ENCODE results near the gene HLA-DPB1.

HLA-DPB1 gene

DNA sequence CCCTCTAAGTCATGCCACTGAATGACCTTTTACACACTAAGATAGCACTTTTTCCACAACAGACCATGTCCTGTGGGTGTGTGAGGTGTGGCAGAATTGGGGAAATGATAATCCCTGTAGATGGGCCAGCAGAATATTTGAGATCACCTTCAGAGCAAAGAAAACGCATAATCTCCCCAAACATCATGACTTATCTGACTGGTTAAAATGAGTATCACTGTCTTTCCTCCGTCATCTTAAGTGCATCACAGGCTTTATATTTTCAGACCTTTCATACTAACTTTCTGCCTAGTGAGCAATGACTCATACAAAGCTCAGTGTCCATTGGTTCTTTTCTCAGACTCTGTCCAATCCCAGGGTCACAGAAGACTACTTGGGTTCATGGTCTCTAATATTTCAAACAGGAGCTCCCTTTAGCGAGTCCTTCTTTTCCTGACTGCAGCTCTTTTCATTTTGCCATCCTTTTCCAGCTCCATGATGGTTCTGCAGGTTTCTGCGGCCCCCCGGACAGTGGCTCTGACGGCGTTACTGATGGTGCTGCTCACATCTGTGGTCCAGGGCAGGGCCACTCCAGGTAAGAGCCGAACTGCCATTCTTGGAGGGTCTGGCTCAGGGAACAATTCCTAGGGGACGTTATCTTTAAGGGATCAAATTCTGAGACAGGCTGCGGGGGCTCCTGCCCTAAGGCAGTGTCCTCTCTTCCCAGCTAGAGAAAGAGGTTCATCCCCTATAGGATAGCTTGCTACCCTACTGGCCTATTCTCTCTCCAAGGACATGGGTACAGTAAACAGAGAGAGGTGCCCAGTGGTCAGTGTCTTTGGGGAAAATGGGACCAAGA lies at the start of gene HLA-DPB1:
Gene HLA-DPB1 (plus strand): TSS at position 423 of the 838 bp plus-strand sequence. CDS start 52 bp downstream, at position 475.
- H3K27me3 ChIP-seq (ENCODE audit: control insufficient read depth in 5 of 5, insufficient read depth in 4 of 5, low read length in 5 of 5): peaks cover 0 to 12% (median 0%) of the 10 kb centered on the region in 5 donors
- peak within 1 kb of the TSS; percentile 10 to 71 (median 60) for H3K9ac ChIP-seq (ENCODE audit: low read length in 5 of 5)
- H3K27ac ChIP-seq (ENCODE audit: low read depth, low read length): peak within 1 kb of the TSS; percentile 8
- H3K4me3 ChIP-seq (ENCODE audit: low read depth in 1 of 5, low read length in 5 of 5): peak within 1 kb of the TSS; percentile 57 to 79 (median 71)
- no peaks in the 10 kb centered on the region for H3K36me3 ChIP-seq (ENCODE audit: control insufficient read depth in 5 of 5, insufficient read depth in 5 of 5, low read length in 5 of 5)
- H3K4me1 ChIP-seq (ENCODE audit: control insufficient read depth in 5 of 5, insufficient read depth in 5 of 5, low read length in 5 of 5): peaks cover 3 to 68% (median 17%) of the 10 kb centered on the region in 5 donors
- H3K9me3 ChIP-seq (ENCODE audit: control insufficient read depth in 5 of 5, low read length in 5 of 5): no peaks in the 10 kb centered on the region

DNA sequence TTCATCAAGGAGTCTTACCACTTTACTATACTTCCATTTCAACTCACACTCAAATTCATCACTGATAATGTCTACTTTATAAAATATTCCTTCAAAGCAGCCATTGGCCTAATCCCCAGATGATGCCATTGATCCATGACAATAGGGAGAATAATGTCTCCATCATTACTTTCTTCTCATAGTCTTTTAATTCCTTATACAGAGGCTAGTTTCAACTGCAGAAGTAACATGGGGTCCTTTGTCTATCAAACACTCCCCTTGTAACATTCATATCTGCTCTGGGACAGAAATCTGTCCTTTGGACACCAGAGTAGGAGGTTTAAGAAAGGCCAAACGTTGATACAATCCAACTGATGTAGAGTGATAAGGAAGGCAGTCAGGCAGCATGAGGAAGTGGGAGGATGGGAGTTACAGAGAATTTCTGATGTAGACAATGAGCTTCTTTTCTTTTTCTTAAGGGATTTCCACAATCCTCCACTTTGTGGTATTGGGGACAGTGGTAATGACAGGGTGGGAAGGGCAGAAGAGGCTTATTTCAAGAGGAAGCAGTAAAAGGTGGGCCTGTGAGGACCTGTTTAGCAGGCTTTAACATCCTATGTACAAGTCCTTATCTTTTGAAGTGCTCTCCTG lies 47.5 kb upstream of the HLA-DPB1 start:
- H3K27ac ChIP-seq (ENCODE audit: low read depth, low read length): no peak overlapping the region
- H3K4me3 ChIP-seq (ENCODE audit: low read depth in 1 of 5, low read length in 5 of 5): no peak overlapping the region
- H3K9me3 ChIP-seq (ENCODE audit: control insufficient read depth in 5 of 5, low read length in 5 of 5): no peaks in the 10 kb centered on the region
- peaks cover 0 to 14% (median 0%) of the 10 kb centered on the region in 5 donors for H3K4me1 ChIP-seq (ENCODE audit: control insufficient read depth in 5 of 5, insufficient read depth in 5 of 5, low read length in 5 of 5)
- no peaks in the 10 kb centered on the region for H3K36me3 ChIP-seq (ENCODE audit: control insufficient read depth in 5 of 5, insufficient read depth in 5 of 5, low read length in 5 of 5)
- H3K27me3 ChIP-seq (ENCODE audit: control insufficient read depth in 5 of 5, insufficient read depth in 4 of 5, low read length in 5 of 5): no peaks in the 10 kb centered on the region
- no peak overlapping the region for H3K9ac ChIP-seq (ENCODE audit: low read length in 5 of 5)

DNA sequence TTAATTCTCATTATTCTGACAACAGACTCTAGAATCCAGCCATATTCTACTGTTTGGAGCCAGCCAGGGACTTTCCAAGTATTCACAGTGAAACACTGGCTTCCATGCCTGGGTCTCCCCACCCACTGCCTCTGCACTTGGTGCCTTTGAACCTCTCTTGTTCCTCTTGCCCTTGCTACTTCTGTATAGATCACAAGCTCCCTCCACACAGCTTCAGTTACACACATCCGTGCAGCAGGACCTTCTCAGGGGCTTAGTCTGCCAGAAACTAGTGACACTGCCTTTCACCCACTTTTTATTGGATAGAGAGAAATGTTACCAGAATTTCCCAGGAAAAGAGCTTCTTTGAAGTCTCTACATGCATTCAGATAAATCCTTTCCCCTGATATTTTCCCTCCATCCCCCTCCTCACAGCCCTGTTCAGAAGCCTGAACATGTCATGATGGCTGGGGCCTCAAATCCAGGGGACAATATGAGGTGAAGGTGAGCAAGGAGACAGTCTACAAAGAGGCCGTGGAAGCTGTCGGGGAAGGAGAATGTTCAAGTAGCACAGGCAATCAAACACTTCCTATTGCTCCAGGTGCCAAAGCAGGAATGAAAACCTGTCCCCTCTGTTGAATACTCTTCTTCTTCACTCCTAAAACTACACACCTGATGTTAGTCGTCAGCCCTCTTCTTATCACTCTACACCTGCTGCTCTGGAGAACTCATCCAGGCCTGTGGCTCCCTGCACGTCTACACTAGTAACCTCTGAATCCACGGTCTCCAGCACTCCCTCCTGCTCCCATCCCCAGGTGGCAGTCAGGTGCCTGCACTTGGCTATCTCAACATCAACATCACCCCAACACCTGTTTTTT lies 46.2 kb upstream of the HLA-DPB1 start:
- Histone ChIP-seq H3K27me3 (ENCODE audit: control insufficient read depth in 5 of 5, insufficient read depth in 4 of 5, low read length in 5 of 5) (no peaks in the 10 kb centered on the region), H3K4me3 (ENCODE audit: low read depth in 1 of 5, low read length in 5 of 5) (no peak overlapping the region), H3K9ac (ENCODE audit: low read length in 5 of 5) (peak overlapping the region in 1 of 5 donors; percentile 33), H3K36me3 (ENCODE audit: control insufficient read depth in 5 of 5, insufficient read depth in 5 of 5, low read length in 5 of 5) (no peaks in the 10 kb centered on the region), H3K27ac (ENCODE audit: low read depth, low read length) (peak overlapping the region; percentile 17), H3K4me1 (ENCODE audit: control insufficient read depth in 5 of 5, insufficient read depth in 5 of 5, low read length in 5 of 5) (peaks cover 0 to 14% (median 0%) of the 10 kb centered on the region in 5 donors), H3K9me3 (ENCODE audit: control insufficient read depth in 5 of 5, low read length in 5 of 5) (no peaks in the 10 kb centered on the region)

DNA sequence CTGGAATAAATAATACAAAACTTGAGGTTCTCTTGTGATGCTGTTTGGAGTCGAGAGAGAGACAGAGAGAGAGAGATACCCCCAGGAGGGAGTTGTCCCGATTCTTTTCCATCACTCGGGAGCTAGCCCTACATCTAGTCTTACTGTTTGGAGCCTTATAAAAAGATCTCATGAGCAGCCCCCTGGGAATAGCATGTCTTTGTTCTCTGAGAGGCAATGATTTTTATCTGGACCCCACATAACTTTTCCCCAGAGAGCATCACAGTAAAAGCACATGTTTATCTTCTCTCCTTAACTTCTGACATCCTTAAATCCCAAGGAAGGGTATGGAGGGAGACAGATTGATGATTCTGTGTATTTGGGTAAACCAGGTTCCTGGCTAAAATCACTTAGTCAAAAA lies 45.5 kb upstream of the HLA-DPB1 start:
- H3K27ac ChIP-seq (ENCODE audit: low read depth, low read length): peak overlapping the region; percentile 17
- no peaks in the 10 kb centered on the region for H3K27me3 ChIP-seq (ENCODE audit: control insufficient read depth in 5 of 5, insufficient read depth in 4 of 5, low read length in 5 of 5)
- H3K4me3 ChIP-seq (ENCODE audit: low read depth in 1 of 5, low read length in 5 of 5): no peak overlapping the region
- H3K4me1 ChIP-seq (ENCODE audit: control insufficient read depth in 5 of 5, insufficient read depth in 5 of 5, low read length in 5 of 5): peaks cover 0 to 14% (median 0%) of the 10 kb centered on the region in 5 donors
- no peaks in the 10 kb centered on the region for H3K36me3 ChIP-seq (ENCODE audit: control insufficient read depth in 5 of 5, insufficient read depth in 5 of 5, low read length in 5 of 5)
- no peak overlapping the region for H3K9ac ChIP-seq (ENCODE audit: low read length in 5 of 5)
- H3K9me3 ChIP-seq (ENCODE audit: control insufficient read depth in 5 of 5, low read length in 5 of 5): no peaks in the 10 kb centered on the region

DNA sequence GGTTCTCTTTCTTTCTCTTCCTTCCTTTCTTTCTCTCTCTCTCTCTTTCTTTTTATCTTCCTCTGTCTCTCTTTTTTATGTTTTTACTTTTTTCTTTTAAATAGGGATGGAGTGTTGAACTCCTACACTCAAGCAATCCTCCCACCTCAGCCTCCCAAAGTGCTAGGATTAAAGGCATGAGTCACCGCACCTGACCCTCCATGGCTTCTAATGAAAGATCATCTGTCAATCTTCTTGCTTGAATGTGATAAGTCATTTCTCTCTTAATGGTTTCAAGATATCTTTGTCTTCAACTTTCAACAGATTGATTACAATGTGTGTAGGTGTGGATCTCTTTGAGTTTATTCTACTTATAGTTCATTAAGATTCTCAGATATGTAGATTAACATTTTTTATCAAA lies 41.2 kb upstream of the HLA-DPB1 start:
- H3K9me3 ChIP-seq (ENCODE audit: control insufficient read depth in 5 of 5, low read length in 5 of 5): no peaks in the 10 kb centered on the region
- no peak overlapping the region for H3K9ac ChIP-seq (ENCODE audit: low read length in 5 of 5)
- H3K36me3 ChIP-seq (ENCODE audit: control insufficient read depth in 5 of 5, insufficient read depth in 5 of 5, low read length in 5 of 5): no peaks in the 10 kb centered on the region
- no peak overlapping the region for H3K4me3 ChIP-seq (ENCODE audit: low read depth in 1 of 5, low read length in 5 of 5)
- no peaks in the 10 kb centered on the region for H3K27me3 ChIP-seq (ENCODE audit: control insufficient read depth in 5 of 5, insufficient read depth in 4 of 5, low read length in 5 of 5)
- peaks cover 0 to 5% (median 0%) of the 10 kb centered on the region in 5 donors for H3K4me1 ChIP-seq (ENCODE audit: control insufficient read depth in 5 of 5, insufficient read depth in 5 of 5, low read length in 5 of 5)
- no peak overlapping the region for H3K27ac ChIP-seq (ENCODE audit: low read depth, low read length)

DNA sequence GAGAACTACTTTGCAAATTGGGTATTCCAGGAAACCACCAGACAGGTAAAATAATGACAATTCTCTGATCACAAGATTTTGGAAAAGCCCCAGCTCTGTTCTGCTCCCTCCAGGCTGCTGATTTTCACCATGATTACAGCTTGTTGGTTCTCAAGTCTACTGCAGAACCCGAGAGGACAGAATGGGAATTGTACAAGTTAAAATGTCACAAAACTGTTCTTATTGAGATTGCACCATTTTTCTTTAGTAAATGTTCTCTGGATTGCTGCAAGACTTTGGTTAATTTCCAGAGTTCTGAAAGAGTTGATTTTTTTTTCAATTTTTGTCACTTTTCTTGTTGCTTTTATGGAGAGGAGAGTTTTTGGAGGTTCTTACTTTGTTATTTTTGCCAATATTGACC lies 39.3 kb upstream of the HLA-DPB1 start:
- H3K36me3 ChIP-seq (ENCODE audit: control insufficient read depth in 5 of 5, insufficient read depth in 5 of 5, low read length in 5 of 5): no peaks in the 10 kb centered on the region
- H3K4me1 ChIP-seq (ENCODE audit: control insufficient read depth in 5 of 5, insufficient read depth in 5 of 5, low read length in 5 of 5): no peaks in the 10 kb centered on the region
- no peak overlapping the region for H3K4me3 ChIP-seq (ENCODE audit: low read depth in 1 of 5, low read length in 5 of 5)
- H3K27me3 ChIP-seq (ENCODE audit: control insufficient read depth in 5 of 5, insufficient read depth in 4 of 5, low read length in 5 of 5): no peaks in the 10 kb centered on the region
- no peaks in the 10 kb centered on the region for H3K9me3 ChIP-seq (ENCODE audit: control insufficient read depth in 5 of 5, low read length in 5 of 5)
- no peak overlapping the region for H3K9ac ChIP-seq (ENCODE audit: low read length in 5 of 5)
- no peak overlapping the region for H3K27ac ChIP-seq (ENCODE audit: low read depth, low read length)

DNA sequence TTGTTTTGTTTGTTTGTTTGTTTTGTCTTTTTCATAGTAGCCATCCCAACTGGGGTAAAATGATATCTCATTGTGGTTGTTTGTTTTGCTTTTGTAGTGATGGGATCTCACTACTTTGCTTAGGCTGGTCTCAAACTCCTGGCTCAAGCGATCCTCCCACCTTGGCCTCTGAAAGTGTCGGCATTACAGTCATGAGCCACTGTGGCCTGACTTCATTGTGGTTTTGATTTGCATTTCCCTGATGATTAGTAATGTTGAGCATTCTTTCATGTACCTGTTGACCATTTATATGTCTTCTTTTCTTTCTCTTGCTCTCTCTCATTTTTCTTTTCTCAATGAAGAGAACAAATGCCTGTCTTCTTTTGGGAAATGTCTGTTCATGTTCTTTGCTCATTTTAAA lies 35.6 kb upstream of the HLA-DPB1 start:
- Histone ChIP-seq H3K9ac (ENCODE audit: low read length in 5 of 5) (no peak overlapping the region), H3K4me3 (ENCODE audit: low read depth in 1 of 5, low read length in 5 of 5) (no peak overlapping the region), H3K27me3 (ENCODE audit: control insufficient read depth in 5 of 5, insufficient read depth in 4 of 5, low read length in 5 of 5) (no peaks in the 10 kb centered on the region), H3K36me3 (ENCODE audit: control insufficient read depth in 5 of 5, insufficient read depth in 5 of 5, low read length in 5 of 5) (no peaks in the 10 kb centered on the region), H3K9me3 (ENCODE audit: control insufficient read depth in 5 of 5, low read length in 5 of 5) (no peaks in the 10 kb centered on the region), H3K27ac (ENCODE audit: low read depth, low read length) (no peak overlapping the region), H3K4me1 (ENCODE audit: control insufficient read depth in 5 of 5, insufficient read depth in 5 of 5, low read length in 5 of 5) (no peaks in the 10 kb centered on the region)

DNA sequence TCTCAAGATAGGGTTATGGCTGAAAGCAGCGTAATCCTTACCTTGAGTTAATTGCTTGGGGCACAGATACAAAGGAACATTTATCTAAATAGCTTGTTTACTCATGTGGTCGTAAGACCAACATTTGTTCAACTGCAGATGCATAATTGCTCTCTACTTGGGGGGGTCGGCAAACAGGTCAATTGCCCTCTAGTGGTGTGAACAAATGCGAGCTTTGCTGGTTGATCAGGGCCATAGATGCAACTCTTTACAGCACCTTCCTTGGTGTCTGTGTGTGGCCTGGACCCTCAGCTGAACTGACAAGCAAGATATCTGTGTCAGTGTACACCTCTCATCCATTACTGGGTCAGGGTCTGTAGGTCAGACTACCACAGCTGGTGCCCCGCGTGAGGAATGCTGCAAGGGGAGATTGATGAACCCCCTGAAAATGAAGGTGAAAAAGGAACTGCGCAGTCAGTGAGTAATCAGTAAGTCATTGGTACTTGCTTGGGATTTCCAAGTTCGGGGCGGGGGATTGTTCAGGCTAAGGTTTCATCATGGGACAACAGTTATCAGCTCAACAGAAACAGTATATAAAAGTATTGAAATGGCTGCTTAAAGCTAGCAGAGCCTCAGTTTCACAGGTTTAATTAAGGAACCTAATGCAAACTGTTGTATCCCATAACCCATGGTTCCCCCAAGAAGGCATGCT lies 26.3 kb upstream of the HLA-DPB1 start:
- peaks cover 0 to 4% (median 0%) of the 10 kb centered on the region in 5 donors for H3K27me3 ChIP-seq (ENCODE audit: control insufficient read depth in 5 of 5, insufficient read depth in 4 of 5, low read length in 5 of 5)
- no peak overlapping the region for H3K9ac ChIP-seq (ENCODE audit: low read length in 5 of 5)
- H3K9me3 ChIP-seq (ENCODE audit: control insufficient read depth in 5 of 5, low read length in 5 of 5): no peaks in the 10 kb centered on the region
- H3K4me1 ChIP-seq (ENCODE audit: control insufficient read depth in 5 of 5, insufficient read depth in 5 of 5, low read length in 5 of 5): peaks cover 0 to 2% (median 0%) of the 10 kb centered on the region in 5 donors
- no peaks in the 10 kb centered on the region for H3K36me3 ChIP-seq (ENCODE audit: control insufficient read depth in 5 of 5, insufficient read depth in 5 of 5, low read length in 5 of 5)
- no peak overlapping the region for H3K27ac ChIP-seq (ENCODE audit: low read depth, low read length)
- H3K4me3 ChIP-seq (ENCODE audit: low read depth in 1 of 5, low read length in 5 of 5): no peak overlapping the region

DNA sequence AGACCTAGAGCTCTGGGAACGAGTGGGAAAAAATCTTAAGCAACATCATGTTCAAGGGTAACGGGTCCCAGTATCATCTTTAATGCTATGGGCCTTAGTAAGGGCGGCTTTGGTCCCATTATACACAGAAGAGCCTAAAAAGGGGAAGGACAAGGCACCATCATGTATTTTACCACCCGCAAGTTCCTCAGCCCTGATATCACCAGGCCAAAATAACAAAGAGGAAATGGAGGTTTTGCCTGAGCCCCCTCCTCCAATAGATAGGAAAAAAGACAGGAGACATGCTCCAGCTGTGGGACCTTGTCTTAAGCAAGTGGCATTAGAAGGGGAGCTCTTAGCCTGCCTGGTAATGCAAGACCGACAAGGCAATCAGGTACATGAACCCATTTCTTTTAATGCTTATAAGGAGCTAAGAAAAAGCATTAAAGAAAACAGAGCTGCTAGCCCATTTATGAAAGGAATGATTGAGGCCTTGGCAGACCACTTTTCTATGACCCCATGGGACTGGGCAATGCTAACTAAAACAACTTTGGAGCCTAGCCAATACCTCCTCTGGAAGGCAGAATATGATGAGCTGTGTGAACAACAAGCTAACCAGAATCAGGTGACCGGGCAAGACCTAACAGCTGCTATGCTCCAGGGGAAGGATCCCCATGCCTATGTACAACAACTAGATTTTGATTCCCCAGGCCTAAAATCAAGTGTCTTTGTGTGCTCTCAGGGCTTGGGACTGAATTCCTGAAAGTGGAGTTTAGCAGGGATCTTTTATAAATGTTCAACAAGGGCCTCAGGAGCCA lies 25.6 kb upstream of the HLA-DPB1 start:
- peaks cover 0 to 4% (median 0%) of the 10 kb centered on the region in 5 donors for H3K27me3 ChIP-seq (ENCODE audit: control insufficient read depth in 5 of 5, insufficient read depth in 4 of 5, low read length in 5 of 5)
- no peak overlapping the region for H3K27ac ChIP-seq (ENCODE audit: low read depth, low read length)
- H3K4me3 ChIP-seq (ENCODE audit: low read depth in 1 of 5, low read length in 5 of 5): no peak overlapping the region
- H3K36me3 ChIP-seq (ENCODE audit: control insufficient read depth in 5 of 5, insufficient read depth in 5 of 5, low read length in 5 of 5): no peaks in the 10 kb centered on the region
- H3K9ac ChIP-seq (ENCODE audit: low read length in 5 of 5): no peak overlapping the region
- H3K4me1 ChIP-seq (ENCODE audit: control insufficient read depth in 5 of 5, insufficient read depth in 5 of 5, low read length in 5 of 5): peaks cover 0 to 2% (median 0%) of the 10 kb centered on the region in 5 donors
- no peaks in the 10 kb centered on the region for H3K9me3 ChIP-seq (ENCODE audit: control insufficient read depth in 5 of 5, low read length in 5 of 5)

Measured in subcutaneous abdominal adipose tissue (tissue), 5 donors.